Measurements from ENCODE around the gene FAM53B.

DNA sequence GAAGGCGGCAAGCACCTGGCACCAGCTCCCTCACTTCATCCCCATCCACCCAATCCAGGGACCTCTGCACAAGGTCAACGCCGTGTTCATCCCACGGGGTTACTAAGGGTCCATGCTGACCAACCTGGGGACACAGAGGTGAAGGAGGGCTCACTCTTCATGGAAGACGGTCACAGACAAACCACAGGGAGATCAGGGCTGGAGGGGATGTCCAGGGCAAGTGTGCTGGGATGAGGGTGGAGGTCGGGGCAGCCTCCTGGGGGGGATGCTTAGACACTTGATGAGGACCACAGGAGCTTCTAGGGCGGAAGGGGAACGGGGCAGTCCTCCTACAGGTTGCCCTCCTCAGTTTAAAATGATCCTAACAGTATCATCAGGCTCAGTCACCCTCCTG lies 46.7 kb downstream of the FAM53B start:
- TF ChIP-seq SP7 (tag by site-specific recombination; IDR thresholded peaks at IDR 0.05) = no peak
- TF ChIP-seq ZNF175 (tag by site-specific recombination; IDR thresholded peaks at IDR 0.05) = no peak
- TF ChIP-seq, protein P1, sequence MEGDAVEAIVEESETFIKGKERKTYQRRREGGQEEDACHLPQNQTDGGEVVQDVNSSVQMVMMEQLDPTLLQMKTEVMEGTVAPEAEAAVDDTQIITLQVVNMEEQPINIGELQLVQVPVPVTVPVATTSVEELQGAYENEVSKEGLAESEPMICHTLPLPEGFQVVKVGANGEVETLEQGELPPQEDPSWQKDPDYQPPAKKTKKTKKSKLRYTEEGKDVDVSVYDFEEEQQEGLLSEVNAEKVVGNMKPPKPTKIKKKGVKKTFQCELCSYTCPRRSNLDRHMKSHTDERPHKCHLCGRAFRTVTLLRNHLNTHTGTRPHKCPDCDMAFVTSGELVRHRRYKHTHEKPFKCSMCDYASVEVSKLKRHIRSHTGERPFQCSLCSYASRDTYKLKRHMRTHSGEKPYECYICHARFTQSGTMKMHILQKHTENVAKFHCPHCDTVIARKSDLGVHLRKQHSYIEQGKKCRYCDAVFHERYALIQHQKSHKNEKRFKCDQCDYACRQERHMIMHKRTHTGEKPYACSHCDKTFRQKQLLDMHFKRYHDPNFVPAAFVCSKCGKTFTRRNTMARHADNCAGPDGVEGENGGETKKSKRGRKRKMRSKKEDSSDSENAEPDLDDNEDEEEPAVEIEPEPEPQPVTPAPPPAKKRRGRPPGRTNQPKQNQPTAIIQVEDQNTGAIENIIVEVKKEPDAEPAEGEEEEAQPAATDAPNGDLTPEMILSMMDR (tag by site-specific recombination; IDR thresholded peaks at IDR 0.05) = no peak
- no peak for TF ChIP-seq ZNF654 (tag by site-specific recombination; IDR thresholded peaks at IDR 0.05; ENCODE audit: low read depth)
- TF ChIP-seq, protein P2, sequence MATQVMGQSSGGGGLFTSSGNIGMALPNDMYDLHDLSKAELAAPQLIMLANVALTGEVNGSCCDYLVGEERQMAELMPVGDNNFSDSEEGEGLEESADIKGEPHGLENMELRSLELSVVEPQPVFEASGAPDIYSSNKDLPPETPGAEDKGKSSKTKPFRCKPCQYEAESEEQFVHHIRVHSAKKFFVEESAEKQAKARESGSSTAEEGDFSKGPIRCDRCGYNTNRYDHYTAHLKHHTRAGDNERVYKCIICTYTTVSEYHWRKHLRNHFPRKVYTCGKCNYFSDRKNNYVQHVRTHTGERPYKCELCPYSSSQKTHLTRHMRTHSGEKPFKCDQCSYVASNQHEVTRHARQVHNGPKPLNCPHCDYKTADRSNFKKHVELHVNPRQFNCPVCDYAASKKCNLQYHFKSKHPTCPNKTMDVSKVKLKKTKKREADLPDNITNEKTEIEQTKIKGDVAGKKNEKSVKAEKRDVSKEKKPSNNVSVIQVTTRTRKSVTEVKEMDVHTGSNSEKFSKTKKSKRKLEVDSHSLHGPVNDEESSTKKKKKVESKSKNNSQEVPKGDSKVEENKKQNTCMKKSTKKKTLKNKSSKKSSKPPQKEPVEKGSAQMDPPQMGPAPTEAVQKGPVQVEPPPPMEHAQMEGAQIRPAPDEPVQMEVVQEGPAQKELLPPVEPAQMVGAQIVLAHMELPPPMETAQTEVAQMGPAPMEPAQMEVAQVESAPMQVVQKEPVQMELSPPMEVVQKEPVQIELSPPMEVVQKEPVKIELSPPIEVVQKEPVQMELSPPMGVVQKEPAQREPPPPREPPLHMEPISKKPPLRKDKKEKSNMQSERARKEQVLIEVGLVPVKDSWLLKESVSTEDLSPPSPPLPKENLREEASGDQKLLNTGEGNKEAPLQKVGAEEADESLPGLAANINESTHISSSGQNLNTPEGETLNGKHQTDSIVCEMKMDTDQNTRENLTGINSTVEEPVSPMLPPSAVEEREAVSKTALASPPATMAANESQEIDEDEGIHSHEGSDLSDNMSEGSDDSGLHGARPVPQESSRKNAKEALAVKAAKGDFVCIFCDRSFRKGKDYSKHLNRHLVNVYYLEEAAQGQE (tag by site-specific recombination; IDR thresholded peaks at IDR 0.05) = no peak
- TF ChIP-seq BCL11A (tag by site-specific recombination; IDR thresholded peaks at IDR 0.05; ENCODE audit: low read depth) = no peak
- TF ChIP-seq, protein P3, sequence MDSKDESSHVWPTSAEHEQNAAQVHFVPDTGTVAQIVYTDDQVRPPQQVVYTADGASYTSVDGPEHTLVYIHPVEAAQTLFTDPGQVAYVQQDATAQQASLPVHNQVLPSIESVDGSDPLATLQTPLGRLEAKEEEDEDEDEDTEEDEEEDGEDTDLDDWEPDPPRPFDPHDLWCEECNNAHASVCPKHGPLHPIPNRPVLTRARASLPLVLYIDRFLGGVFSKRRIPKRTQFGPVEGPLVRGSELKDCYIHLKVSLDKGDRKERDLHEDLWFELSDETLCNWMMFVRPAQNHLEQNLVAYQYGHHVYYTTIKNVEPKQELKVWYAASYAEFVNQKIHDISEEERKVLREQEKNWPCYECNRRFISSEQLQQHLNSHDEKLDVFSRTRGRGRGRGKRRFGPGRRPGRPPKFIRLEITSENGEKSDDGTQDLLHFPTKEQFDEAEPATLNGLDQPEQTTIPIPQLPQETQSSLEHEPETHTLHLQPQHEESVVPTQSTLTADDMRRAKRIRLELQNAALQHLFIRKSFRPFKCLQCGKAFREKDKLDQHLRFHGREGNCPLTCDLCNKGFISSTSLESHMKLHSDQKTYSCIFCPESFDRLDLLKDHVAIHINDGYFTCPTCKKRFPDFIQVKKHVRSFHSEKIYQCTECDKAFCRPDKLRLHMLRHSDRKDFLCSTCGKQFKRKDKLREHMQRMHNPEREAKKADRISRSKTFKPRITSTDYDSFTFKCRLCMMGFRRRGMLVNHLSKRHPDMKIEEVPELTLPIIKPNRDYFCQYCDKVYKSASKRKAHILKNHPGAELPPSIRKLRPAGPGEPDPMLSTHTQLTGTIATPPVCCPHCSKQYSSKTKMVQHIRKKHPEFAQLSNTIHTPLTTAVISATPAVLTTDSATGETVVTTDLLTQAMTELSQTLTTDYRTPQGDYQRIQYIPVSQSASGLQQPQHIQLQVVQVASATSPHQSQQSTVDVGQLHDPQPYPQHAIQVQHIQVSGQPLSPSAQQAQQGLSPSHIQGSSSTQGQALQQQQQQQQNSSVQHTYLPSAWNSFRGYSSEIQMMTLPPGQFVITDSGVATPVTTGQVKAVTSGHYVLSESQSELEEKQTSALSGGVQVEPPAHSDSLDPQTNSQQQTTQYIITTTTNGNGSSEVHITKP (tag by site-specific recombination; IDR thresholded peaks at IDR 0.05) = no peak
